Sigmoid colon (tissue), 7 donors: ENCODE data around the gene GPC6. TPM values are rescaled to one million over a fixed set of nuclear protein-coding genes. Genes with fewer than 3 reads are reported as not detected.

Experiments
- DNase-seq: peaks from one replicate; pipeline ENCODE4 v3.0.0-alpha.2; 2019
- H3K27ac ChIP-seq, 4 donors: fragments of 200-600 bp; sonication (generic); one replicate each; pipeline ENCODE4 v1.5.1; 2016 to 2019; ENCODE audit warnings: mild to moderate bottlenecking in 1 of 4
- H3K27me3 ChIP-seq, 3 donors: fragments of 200-600 bp; sonication (generic); one replicate each; pipeline ENCODE4 v1.5.1; 2019; ENCODE audit warnings: mild to moderate bottlenecking in 1 of 3
- H3K36me3 ChIP-seq, 4 donors: fragments of 200-600 bp; sonication (generic); one replicate each; pipeline ENCODE4 v1.5.1; 2016 to 2019
- H3K4me1 ChIP-seq, 4 donors: fragments of 200-600 bp; sonication (generic); one replicate each; pipeline ENCODE4 v1.5.1; 2017 to 2019
- H3K4me3 ChIP-seq, 4 donors: fragments of 200-600 bp; sonication (generic); one replicate each; pipeline ENCODE4 v1.5.1; 2017 to 2019; ENCODE audit warnings: mild to moderate bottlenecking in 2 of 4, moderate library complexity in 1 of 4
- H3K9me3 ChIP-seq, 4 donors: fragments of 200-600 bp in 3 of 4; sonication (generic) in 3 of 4; one replicate each; pipeline versions ENCODE4 v1.5.1 to v1.6.1; 2013 to 2019
- EP300 ChIP-seq, 4 donors: sonication (generic); formaldehyde crosslinking; IDR thresholded peaks; one replicate each; pipeline ENCODE4 v1.6.1; 2017; ENCODE audit warnings: antibody characterized with exemption in 4 of 4
- POLR2A ChIP-seq, 2 donors: fragments of 450-650 bp; IDR thresholded peaks; one replicate each; pipeline ENCODE4 v1.6.1; 2016; ENCODE audit warnings: antibody characterized with exemption in 2 of 2, mild to moderate bottlenecking in 2 of 2, moderate library complexity in 2 of 2
- POLR2AphosphoS5 ChIP-seq, 4 donors: sonication (generic); formaldehyde crosslinking; IDR thresholded peaks; one replicate each; pipeline ENCODE4 v1.6.1; 2017; ENCODE audit warnings: antibody characterized with exemption in 4 of 4
- WGBS, 2 donors: extraction: QIAGEN DNeasy Blood & Tissue Kit; methylation state at CpG; one replicate each; pipeline ENCODE4 v1.1.7; 2013; 5-methylcytosine and 5-hydroxymethylcytosine counted together
- intact Hi-C: fragments of 100-400 bp; cut with DNase I; formaldehyde crosslinking; loops from one replicate; pipeline ENCODE4 v1.15.1; 2023
- polyA plus RNA-seq, 3 donors: library from polyadenylated mRNA; stranded (reverse); fragments of 200-250 nt; gene quantifications; one replicate each; pipeline ENCODE4 v1.2.3, GENCODE V29; 2013
- total RNA-seq, 4 donors: library from RNA; depleted of rRNA; stranded (reverse); fragments of >200 nt; gene quantifications; one replicate each; pipeline ENCODE4 v1.1.0, GENCODE V29; 2016
- TF ChIP-seq, protein P1 (sequence below), 4 experiments: fragments of 450-650 bp in 3 of 4; fragments of 200-600 bp in 1 of 4; IDR thresholded peaks; one replicate each; pipeline ENCODE4 v1.5.1; 2016 to 2019; ENCODE audit warnings: antibody characterized with exemption in 4 of 4, mild to moderate bottlenecking in 3 of 4, moderate library complexity in 2 of 4
- donor health status: healthy with polysubstance abuse.
- donor health status: Bipolar disorder and iron deficiency.
- donor health status: healthy.

Gene GPC6
- total and polyA plus RNA-seq, 7 donors: 0.23 to 27.5 (median 14.4) TPM

DNA sequence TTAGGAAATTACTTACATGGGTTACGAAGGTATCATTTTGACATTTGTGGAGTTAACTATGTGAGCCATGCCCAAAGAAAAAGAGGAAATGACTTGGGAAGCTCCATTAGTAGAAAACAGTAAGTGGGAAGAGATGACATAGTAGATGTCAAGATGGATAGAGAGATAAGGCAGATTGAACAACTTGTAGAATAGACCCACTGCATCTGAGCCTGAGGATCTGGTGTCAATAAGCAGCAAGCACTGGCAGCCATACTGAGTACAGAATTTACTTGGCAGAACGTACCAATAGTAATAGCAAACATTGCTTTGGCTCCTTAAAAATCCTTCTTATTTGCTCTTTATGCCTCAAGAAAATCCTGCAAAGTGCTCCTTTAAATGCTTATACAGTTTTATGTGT, 203.8 kb downstream of the GPC6 start:
- H3K36me3 ChIP-seq: no peaks in the 10 kb centered on the region
- TF ChIP-seq POLR2A (IDR thresholded peaks at IDR 0.05): no peak
- TF ChIP-seq, protein P1, sequence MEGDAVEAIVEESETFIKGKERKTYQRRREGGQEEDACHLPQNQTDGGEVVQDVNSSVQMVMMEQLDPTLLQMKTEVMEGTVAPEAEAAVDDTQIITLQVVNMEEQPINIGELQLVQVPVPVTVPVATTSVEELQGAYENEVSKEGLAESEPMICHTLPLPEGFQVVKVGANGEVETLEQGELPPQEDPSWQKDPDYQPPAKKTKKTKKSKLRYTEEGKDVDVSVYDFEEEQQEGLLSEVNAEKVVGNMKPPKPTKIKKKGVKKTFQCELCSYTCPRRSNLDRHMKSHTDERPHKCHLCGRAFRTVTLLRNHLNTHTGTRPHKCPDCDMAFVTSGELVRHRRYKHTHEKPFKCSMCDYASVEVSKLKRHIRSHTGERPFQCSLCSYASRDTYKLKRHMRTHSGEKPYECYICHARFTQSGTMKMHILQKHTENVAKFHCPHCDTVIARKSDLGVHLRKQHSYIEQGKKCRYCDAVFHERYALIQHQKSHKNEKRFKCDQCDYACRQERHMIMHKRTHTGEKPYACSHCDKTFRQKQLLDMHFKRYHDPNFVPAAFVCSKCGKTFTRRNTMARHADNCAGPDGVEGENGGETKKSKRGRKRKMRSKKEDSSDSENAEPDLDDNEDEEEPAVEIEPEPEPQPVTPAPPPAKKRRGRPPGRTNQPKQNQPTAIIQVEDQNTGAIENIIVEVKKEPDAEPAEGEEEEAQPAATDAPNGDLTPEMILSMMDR (IDR thresholded peaks at IDR 0.05): no peak
- no peak for TF ChIP-seq POLR2AphosphoS5 (IDR thresholded peaks at IDR 0.05)
- no peak for TF ChIP-seq EP300 (IDR thresholded peaks at IDR 0.05)
- no peaks in the 10 kb centered on the region for H3K9me3 ChIP-seq
- no peaks in the 10 kb centered on the region for H3K4me1 ChIP-seq
- H3K27me3 ChIP-seq: no peaks in the 10 kb centered on the region
- WGBS, 2 donors: 55 to 72% methylated on average over 2 of the region's 2 CpGs
- no peak overlapping the region for H3K4me3 ChIP-seq
- intact Hi-C loops: no loop called here
- DNase-seq: no peak
- no peak overlapping the region for H3K27ac ChIP-seq

DNA sequence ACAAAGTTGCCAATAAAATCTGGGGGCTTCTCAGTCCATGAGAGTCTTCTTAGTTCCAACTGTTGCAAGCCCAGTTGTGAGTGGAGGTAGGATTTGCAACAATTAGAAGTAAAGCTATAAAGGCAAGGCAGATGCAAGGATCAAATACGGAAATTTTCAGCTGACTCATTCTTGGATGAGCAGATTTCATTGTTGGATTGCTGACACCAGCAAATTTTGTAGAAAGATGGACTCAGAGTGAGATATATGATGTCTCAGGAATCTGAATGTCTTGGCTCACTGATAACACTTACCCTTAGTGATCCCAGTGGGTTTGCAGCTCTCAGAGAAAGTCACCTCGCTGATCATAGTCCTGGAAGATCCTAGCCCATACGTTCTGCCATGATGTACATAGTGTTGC, 209.0 kb downstream of the GPC6 start:
- 63 to 85% methylated on average over 3 of the region's 3 CpGs for WGBS, 2 donors
- intact Hi-C loops: no loop called here
- Histone ChIP-seq H3K9me3 (no peaks in the 10 kb centered on the region), H3K4me3 (no peak overlapping the region), H3K4me1 (no peaks in the 10 kb centered on the region), H3K27ac (no peak overlapping the region), H3K27me3 (no peaks in the 10 kb centered on the region), H3K36me3 (no peaks in the 10 kb centered on the region)
- no peak for TF ChIP-seq EP300 (IDR thresholded peaks at IDR 0.05)
- TF ChIP-seq POLR2A (IDR thresholded peaks at IDR 0.05): no peak
- TF ChIP-seq POLR2AphosphoS5 (IDR thresholded peaks at IDR 0.05): no peak
- TF ChIP-seq, protein P1 (IDR thresholded peaks at IDR 0.05): no peak
- DNase-seq: no peak

DNA sequence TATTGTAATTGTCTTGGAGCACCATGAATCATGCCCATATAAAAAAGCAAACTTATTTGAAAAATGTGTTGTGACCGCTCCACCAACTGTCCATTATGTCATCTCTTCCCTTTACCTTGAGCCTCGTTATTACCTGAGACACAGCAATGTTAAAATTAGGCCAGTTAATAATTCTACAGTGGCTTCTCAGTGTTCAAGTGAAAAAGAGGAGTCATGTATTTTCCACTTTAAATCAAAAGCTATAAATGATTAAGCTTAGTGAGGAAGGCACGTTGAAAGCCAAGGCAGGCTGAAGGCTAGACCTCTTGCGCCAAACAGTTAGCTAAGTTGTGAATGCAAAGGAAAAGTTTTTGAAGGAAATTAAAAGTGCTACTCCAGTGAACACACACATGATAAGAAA, 210.5 kb downstream of the GPC6 start:
- TF ChIP-seq, protein P1 (IDR thresholded peaks at IDR 0.05): no peak
- TF ChIP-seq POLR2A (IDR thresholded peaks at IDR 0.05) (no peak), POLR2AphosphoS5 (IDR thresholded peaks at IDR 0.05) (no peak), EP300 (IDR thresholded peaks at IDR 0.05) (no peak)

DNA sequence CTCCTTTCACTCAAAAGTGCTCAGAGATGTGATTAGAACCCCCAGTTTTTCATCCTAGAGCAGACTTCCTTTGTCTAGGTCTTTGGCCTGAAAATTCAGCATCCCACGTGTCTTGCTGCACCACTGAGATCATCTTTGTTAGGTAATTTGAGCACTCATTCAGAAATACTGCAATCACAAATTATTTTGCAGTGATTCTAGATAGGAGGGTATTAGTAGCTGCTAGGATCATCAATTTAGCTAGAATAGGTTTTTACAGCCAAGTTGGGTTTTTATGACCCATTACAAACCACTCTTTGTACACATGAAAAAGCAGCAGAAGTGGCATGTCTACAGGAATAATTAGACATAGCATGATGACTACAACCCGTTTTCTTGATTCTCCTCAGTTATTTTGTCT, 219.6 kb downstream of the GPC6 start:
- intact Hi-C loops: no loop called here
- H3K36me3 ChIP-seq: no peaks in the 10 kb centered on the region
- H3K27me3 ChIP-seq: no peaks in the 10 kb centered on the region
- WGBS, 2 donors: 32 to 66% methylated on average over 2 of the region's 2 CpGs
- no peak for TF ChIP-seq POLR2A (IDR thresholded peaks at IDR 0.05)
- TF ChIP-seq POLR2AphosphoS5 (IDR thresholded peaks at IDR 0.05): no peak
- TF ChIP-seq EP300 (IDR thresholded peaks at IDR 0.05): no peak
- H3K4me3 ChIP-seq: no peak overlapping the region
- no peak for DNase-seq
- no peaks in the 10 kb centered on the region for H3K9me3 ChIP-seq
- no peaks in the 10 kb centered on the region for H3K4me1 ChIP-seq
- no peak overlapping the region for H3K27ac ChIP-seq

More for the DNA sequence above, 210.5 kb downstream of the GPC6 start:
- H3K9me3 ChIP-seq: no peaks in the 10 kb centered on the region
- no peaks in the 10 kb centered on the region for H3K27me3 ChIP-seq
- 75 to 89% methylated on average over 4 of the region's 4 CpGs for WGBS, 2 donors
- H3K4me1 ChIP-seq: no peaks in the 10 kb centered on the region
- no peak overlapping the region for H3K27ac ChIP-seq
- no peaks in the 10 kb centered on the region for H3K36me3 ChIP-seq
- intact Hi-C loops: no loop called here
- DNase-seq: no peak
- no peak overlapping the region for H3K4me3 ChIP-seq

DNA sequence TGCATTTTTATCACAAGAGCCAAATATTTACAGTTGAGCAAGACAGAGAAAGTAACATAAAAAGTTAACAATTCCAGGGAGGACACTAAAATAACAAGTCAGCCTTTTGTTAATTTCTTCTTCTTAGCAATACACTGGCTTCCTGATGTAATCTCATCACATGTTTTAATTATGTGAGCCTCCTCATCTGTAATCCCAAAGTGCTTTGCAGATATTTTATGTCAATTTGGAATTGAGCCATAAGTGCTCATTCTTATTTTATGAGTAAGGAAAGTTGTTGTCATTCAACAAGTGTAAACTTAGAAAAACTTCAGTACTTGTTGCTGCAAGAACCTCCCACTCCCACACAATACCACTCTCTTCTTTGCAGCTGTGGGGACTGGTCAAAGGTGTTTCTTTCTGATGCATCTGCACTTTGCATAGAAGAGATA, 223.6 kb downstream of the GPC6 start:
- intact Hi-C loops: no loop called here
- Histone ChIP-seq H3K27ac (no peak overlapping the region), H3K9me3 (no peaks in the 10 kb centered on the region), H3K36me3 (no peaks in the 10 kb centered on the region), H3K27me3 (no peaks in the 10 kb centered on the region), H3K4me1 (no peaks in the 10 kb centered on the region), H3K4me3 (no peak overlapping the region)
- TF ChIP-seq EP300 (IDR thresholded peaks at IDR 0.05): no peak
- TF ChIP-seq, protein P1 (IDR thresholded peaks at IDR 0.05): no peak
- TF ChIP-seq POLR2AphosphoS5 (IDR thresholded peaks at IDR 0.05): no peak
- no peak for TF ChIP-seq POLR2A (IDR thresholded peaks at IDR 0.05)
- no peak for DNase-seq
